ENCODE results near the gene C3. TPM values are rescaled to one million over a fixed set of nuclear protein-coding genes. Genes with fewer than 3 reads are reported as not detected.

The C3 gene
- total and polyA plus RNA-seq, 5 donors from 2014 or later, result not detected

DNA sequence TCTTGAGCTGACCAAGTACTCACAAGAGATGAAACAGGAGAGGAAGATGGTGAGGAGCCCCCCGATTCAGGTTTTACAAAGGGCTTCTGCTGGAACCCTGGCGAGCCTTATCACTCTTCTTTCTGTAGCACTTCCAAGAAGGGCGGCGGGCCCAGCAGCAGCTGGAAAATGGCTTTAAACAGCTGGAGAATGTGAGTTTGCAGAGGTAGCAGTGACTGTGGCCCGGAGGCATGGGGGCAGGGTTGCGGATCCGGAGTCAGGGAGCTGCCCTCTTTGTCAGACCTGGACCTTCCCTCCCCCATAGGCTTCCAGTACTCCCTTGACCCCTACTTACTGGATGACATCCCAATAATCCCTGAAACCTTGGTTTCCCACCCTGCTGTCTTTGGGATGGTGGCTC, 22.6 kb upstream of the C3 start:
- H3K27me3 ChIP-seq (ENCODE audit: control insufficient read depth, insufficient read depth, low read length), result no peaks in the 10 kb centered on the region
- no peak overlapping the region for H3K4me3 ChIP-seq (ENCODE audit: low read depth, low read length)
- peaks cover 13% of the 10 kb centered on the region for H3K36me3 ChIP-seq (ENCODE audit: control insufficient read depth, insufficient read depth, low read length)
- Mint-ChIP-seq H3K4me3 (no peak overlapping the region), H3K36me3 (peaks cover 15% of the 10 kb centered on the region), H3K9me3 (no peaks in the 10 kb centered on the region), H3K4me1 (peaks cover 5 to 29% (median 11%) of the 10 kb centered on the region in 4 donors), H3K27me3 (peaks cover 8% of the 10 kb centered on the region), H3K27ac (no peak overlapping the region)
- H3K4me1 ChIP-seq (ENCODE audit: control insufficient read depth, insufficient read depth, low read length, poor library complexity, severe bottlenecking), result peaks cover 27% of the 10 kb centered on the region
- ATAC-seq (ENCODE audit: low read depth in 2 of 2) (no peak), DNase-seq (no peak)
- H3K9me3 ChIP-seq (ENCODE audit: control insufficient read depth in 2 of 2, low read length in 2 of 2), result no peaks in the 10 kb centered on the region
- H3K27ac ChIP-seq (ENCODE audit: insufficient read depth, low read length, poor library complexity, severe bottlenecking), result no peak overlapping the region

DNA sequence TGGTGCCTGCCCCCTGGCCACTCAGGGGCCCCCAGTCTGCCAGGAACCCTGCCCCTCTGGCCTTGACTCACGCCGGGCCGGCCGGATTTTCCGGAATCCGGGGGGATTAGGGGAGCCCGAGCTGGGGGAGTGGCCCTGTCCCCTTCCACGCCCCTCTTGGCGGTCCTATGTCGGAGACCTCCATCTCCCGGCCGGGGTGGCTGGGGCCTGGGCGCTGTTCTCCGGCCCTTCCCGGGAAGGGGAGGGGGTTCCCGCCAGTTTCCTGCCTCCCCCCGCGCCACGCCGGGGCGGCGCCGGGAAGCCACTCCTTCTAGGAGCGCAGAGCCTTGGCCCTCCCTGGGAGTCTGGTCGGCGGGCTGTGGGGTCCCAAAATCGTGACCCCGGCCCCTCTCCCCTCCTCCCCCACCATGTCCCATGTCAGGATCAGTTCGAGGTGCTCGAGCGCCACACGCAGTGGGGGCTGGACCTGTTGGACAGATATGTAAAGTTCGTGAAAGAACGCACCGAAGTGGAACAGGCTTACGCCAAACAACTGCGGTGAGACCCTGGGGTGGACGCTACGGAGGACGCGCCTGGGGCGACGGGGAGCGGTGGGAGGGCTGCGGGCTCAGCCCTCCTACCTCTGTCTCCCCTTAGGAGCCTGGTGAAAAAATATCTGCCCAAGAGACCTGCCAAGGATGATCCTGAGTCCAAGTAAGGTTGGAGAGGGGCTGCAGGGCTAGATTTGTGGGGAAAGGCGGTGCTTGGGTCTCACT, 20.3 kb upstream of the C3 start:
- Mint-ChIP-seq H3K36me3 (peaks cover 16% of the 10 kb centered on the region), H3K4me1 (peaks cover 10 to 45% (median 21%) of the 10 kb centered on the region in 4 donors), H3K27ac (peak overlapping the region in 1 of 3 donors; percentile 78), H3K9me3 (no peaks in the 10 kb centered on the region), H3K4me3 (peak overlapping the region; percentile 36 to 85 (median 76)), H3K27me3 (peaks cover 8% of the 10 kb centered on the region)
- H3K9me3 ChIP-seq (ENCODE audit: control insufficient read depth in 2 of 2, low read length in 2 of 2), result no peaks in the 10 kb centered on the region
- H3K4me3 ChIP-seq (ENCODE audit: low read depth, low read length), result no peak overlapping the region
- H3K27me3 ChIP-seq (ENCODE audit: control insufficient read depth, insufficient read depth, low read length), result no peaks in the 10 kb centered on the region
- H3K36me3 ChIP-seq (ENCODE audit: control insufficient read depth, insufficient read depth, low read length), result peaks cover 5% of the 10 kb centered on the region
- no peak overlapping the region for H3K27ac ChIP-seq (ENCODE audit: insufficient read depth, low read length, poor library complexity, severe bottlenecking)
- ATAC-seq (ENCODE audit: low read depth in 2 of 2), result no peak
- H3K4me1 ChIP-seq (ENCODE audit: control insufficient read depth, insufficient read depth, low read length, poor library complexity, severe bottlenecking), result peaks cover 44% of the 10 kb centered on the region
- peak in 1 of 3 donors; percentile 18 for DNase-seq

DNA sequence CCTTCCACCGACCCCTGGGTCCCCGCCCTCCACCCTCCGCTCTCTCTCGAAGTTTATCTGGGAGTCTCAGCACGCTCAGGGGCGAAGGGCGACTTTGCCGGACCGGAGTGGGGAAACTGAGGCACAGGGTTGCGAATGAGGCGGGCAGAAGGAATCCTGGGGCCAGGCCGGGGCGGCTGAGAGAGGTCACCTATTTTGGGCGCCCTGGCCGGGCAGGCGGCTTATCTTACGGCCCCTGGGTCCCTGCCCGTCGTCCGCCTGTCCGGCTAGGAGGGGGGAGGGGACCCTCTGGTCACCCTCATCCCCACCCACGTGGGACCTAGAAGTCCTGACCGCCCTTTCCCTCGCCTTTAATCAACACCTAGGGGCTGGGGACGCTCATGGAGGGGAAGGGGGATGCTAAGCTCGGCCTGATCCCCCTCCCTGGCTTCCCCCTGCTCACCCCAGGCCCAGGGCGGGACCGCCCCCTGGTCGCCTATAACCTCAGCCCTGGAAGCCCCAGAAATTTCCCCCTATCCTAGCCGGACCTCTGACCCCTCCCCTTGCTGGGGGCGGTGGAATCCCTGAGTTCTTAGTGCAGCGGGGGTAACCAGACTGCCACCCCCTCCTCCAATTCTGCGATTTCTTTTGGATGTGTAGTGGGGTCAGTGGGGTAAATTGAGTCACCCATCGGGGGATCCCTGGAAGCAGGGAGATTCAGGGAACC, 19.6 kb upstream of the C3 start:
- H3K27ac Mint-ChIP-seq, result no peak overlapping the region
- no peaks in the 10 kb centered on the region for H3K9me3 Mint-ChIP-seq
- Histone ChIP-seq H3K4me1 (ENCODE audit: control insufficient read depth, insufficient read depth, low read length, poor library complexity, severe bottlenecking) (peaks cover 44% of the 10 kb centered on the region), H3K4me3 (ENCODE audit: low read depth, low read length) (no peak overlapping the region), H3K27ac (ENCODE audit: insufficient read depth, low read length, poor library complexity, severe bottlenecking) (no peak overlapping the region), H3K9me3 (ENCODE audit: control insufficient read depth in 2 of 2, low read length in 2 of 2) (no peaks in the 10 kb centered on the region), H3K27me3 (ENCODE audit: control insufficient read depth, insufficient read depth, low read length) (no peaks in the 10 kb centered on the region), H3K36me3 (ENCODE audit: control insufficient read depth, insufficient read depth, low read length) (no peaks in the 10 kb centered on the region)
- H3K27me3 Mint-ChIP-seq, result peaks cover 8% of the 10 kb centered on the region
- DNase-seq (peak in 1 of 3 donors; percentile 22), ATAC-seq (ENCODE audit: low read depth in 2 of 2) (no peak)
- H3K36me3 Mint-ChIP-seq, result peaks cover 12% of the 10 kb centered on the region
- H3K4me1 Mint-ChIP-seq, result peaks cover 10 to 45% (median 21%) of the 10 kb centered on the region in 4 donors
- H3K4me3 Mint-ChIP-seq, result peak overlapping the region in 3 of 4 donors; percentile 59 to 85 (median 78)

DNA sequence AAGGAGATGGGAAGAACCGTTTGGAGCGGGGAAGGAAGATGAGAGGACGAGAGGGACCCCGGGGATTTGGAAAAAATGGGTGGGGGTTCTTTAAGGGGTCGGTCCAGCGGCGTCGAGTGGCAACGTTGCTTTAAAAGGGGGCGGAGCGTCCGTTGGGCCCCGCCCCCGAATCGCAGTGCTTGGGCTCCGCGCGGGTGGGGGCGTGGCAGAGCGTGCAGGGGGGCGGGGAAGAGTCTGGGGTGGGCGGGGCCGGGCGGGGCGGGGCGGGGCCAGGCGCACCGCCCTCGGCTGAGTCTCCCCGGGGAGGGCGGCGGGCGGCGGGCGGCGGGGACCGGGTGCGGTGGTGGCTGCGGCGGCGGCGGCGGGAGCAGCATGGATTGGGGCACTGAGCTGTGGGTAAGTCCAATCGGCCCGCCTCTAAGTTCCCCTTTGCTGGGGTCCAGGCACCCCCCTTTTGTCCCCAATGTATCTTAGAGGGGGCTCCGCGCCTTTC, 19.0 kb upstream of the C3 start, which contains the start of gene TRIP10:
TRIP10 (plus strand) TSS at position 291 of the 493 bp plus-strand sequence; CDS start at position 373, 82 bp downstream.
- Mint-ChIP-seq H3K27ac (peak within 1 kb of the TSS; percentile 91 to 97 (median 96)), H3K36me3 (peaks cover 12% of the 10 kb centered on the region), H3K4me3 (peak within 1 kb of the TSS; percentile 90 to 100 (median 98)), H3K9me3 (no peaks in the 10 kb centered on the region), H3K27me3 (peaks cover 8% of the 10 kb centered on the region), H3K4me1 (peaks cover 10 to 45% (median 21%) of the 10 kb centered on the region in 4 donors)
- H3K4me1 ChIP-seq (ENCODE audit: control insufficient read depth, insufficient read depth, low read length, poor library complexity, severe bottlenecking), result peaks cover 44% of the 10 kb centered on the region
- no peaks in the 10 kb centered on the region for H3K27me3 ChIP-seq (ENCODE audit: control insufficient read depth, insufficient read depth, low read length)
- H3K4me3 ChIP-seq (ENCODE audit: low read depth, low read length), result peak within 1 kb of the TSS; percentile 58
- H3K36me3 ChIP-seq (ENCODE audit: control insufficient read depth, insufficient read depth, low read length), result no peaks in the 10 kb centered on the region
- no peaks in the 10 kb centered on the region for H3K9me3 ChIP-seq (ENCODE audit: control insufficient read depth in 2 of 2, low read length in 2 of 2)
- peak; percentile 75 to 80 (median 80) for DNase-seq
- peak in 1 of 2 donors; percentile 4 for ATAC-seq (ENCODE audit: low read depth in 2 of 2)
- peak within 1 kb of the TSS; percentile 94 for H3K27ac ChIP-seq (ENCODE audit: insufficient read depth, low read length, poor library complexity, severe bottlenecking)

GRCh38 chr19:6738787-6739389, 18.4 kb upstream of the C3 start:
- Histone ChIP-seq H3K4me1 (ENCODE audit: control insufficient read depth, insufficient read depth, low read length, poor library complexity, severe bottlenecking) (peaks cover 44% of the 10 kb centered on the region), H3K27me3 (ENCODE audit: control insufficient read depth, insufficient read depth, low read length) (no peaks in the 10 kb centered on the region), H3K4me3 (ENCODE audit: low read depth, low read length) (peak overlapping the region; percentile 58), H3K9me3 (ENCODE audit: control insufficient read depth in 2 of 2, low read length in 2 of 2) (no peaks in the 10 kb centered on the region), H3K27ac (ENCODE audit: insufficient read depth, low read length, poor library complexity, severe bottlenecking) (peak overlapping the region; percentile 94), H3K36me3 (ENCODE audit: control insufficient read depth, insufficient read depth, low read length) (no peaks in the 10 kb centered on the region)
- Mint-ChIP-seq H3K4me1 (peaks cover 10 to 43% (median 22%) of the 10 kb centered on the region in 4 donors), H3K9me3 (no peaks in the 10 kb centered on the region), H3K4me3 (peak overlapping the region; percentile 90 to 100 (median 98)), H3K27ac (peak overlapping the region; percentile 91 to 97 (median 96)), H3K36me3 (peaks cover 8% of the 10 kb centered on the region), H3K27me3 (peaks cover 8% of the 10 kb centered on the region)
- ATAC-seq (ENCODE audit: low read depth in 2 of 2), result no peak
- DNase-seq, result peak in 1 of 3 donors; percentile 19

GRCh38 chr19:6737873-6738786, 17.7 kb upstream of the C3 start:
- ATAC-seq (ENCODE audit: low read depth in 2 of 2) (no peak), DNase-seq (peak; percentile 60 to 89 (median 74))
- Histone ChIP-seq H3K27ac (ENCODE audit: insufficient read depth, low read length, poor library complexity, severe bottlenecking) (peak overlapping the region; percentile 94), H3K9me3 (ENCODE audit: control insufficient read depth in 2 of 2, low read length in 2 of 2) (no peaks in the 10 kb centered on the region), H3K27me3 (ENCODE audit: control insufficient read depth, insufficient read depth, low read length) (no peaks in the 10 kb centered on the region), H3K36me3 (ENCODE audit: control insufficient read depth, insufficient read depth, low read length) (no peaks in the 10 kb centered on the region), H3K4me3 (ENCODE audit: low read depth, low read length) (peak overlapping the region; percentile 61), H3K4me1 (ENCODE audit: control insufficient read depth, insufficient read depth, low read length, poor library complexity, severe bottlenecking) (peaks cover 44% of the 10 kb centered on the region)
- Mint-ChIP-seq H3K27me3 (peaks cover 8% of the 10 kb centered on the region), H3K4me3 (peak overlapping the region; percentile 90 to 100 (median 98)), H3K27ac (peak overlapping the region; percentile 96 to 97 (median 97)), H3K9me3 (no peaks in the 10 kb centered on the region), H3K36me3 (peaks cover 5% of the 10 kb centered on the region), H3K4me1 (peaks cover 10 to 40% (median 22%) of the 10 kb centered on the region in 4 donors)
